ENCODE measurements around the gene TUBE1.
"Not testable (repeated sequence)": the region's sequence is repeated elsewhere in the genome, so short reads cannot be mapped to it uniquely, and the experiment has no call there.

The TUBE1 gene

GRCh38 chr6:112062966-112063365, 24.3 kb downstream of the TUBE1 start:
- DNase-seq (ENCODE audit: low read depth in 2 of 2), result no peak

GRCh38 chr6:112061605-112062004, 25.7 kb downstream of the TUBE1 start:
- DNase-seq (ENCODE audit: low read depth in 2 of 2), result no peak

GRCh38 chr6:112058243-112059032, 28.8 kb downstream of the TUBE1 start:
- DNase-seq (ENCODE audit: low read depth in 2 of 2), result no peak

GRCh38 chr6:112054555-112055190, 32.6 kb downstream of the TUBE1 start:
- no peak for DNase-seq (ENCODE audit: low read depth in 2 of 2)

GRCh38 chr6:112054001-112054400, 33.3 kb downstream of the TUBE1 start, which contains the start of gene CCN6:
Gene CCN6, plus strand, starts transcription at chr6:112054104. Its CDS starts 254 bp downstream, at chr6:112054358.
- DNase-seq (ENCODE audit: low read depth in 2 of 2), result no peak

DNA sequence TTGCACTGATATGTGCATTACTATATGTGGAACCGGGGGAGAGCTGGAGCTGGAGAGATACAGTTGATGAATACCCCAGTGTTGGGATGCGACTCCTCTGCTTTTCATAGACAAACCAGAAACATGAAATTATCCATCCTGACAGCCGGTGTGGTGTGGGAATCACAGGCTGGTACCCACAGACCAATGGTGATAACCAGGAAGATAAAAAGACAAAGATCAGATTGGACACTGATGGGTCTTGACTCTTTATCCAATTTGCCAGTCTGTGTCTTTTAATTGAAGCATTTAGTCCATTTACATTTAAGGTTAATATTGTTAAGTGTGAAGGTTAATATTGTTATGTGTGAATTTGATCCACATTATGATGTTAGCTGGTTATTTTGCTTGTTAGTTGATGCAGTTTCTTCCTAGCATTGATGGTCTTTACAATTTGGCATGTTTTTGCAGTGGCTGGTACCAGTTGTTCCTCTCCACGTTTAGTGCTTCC, 36.0 kb downstream of the TUBE1 start:
- DNase-seq (ENCODE audit: low read depth in 2 of 2), result not testable (repeated sequence)

- DNase-seq (ENCODE audit: low read depth in 2 of 2), result no peak
These were observed 36.9 kb downstream of the TUBE1 start for GRCh38 chr6:112050429-112050828.

DNA sequence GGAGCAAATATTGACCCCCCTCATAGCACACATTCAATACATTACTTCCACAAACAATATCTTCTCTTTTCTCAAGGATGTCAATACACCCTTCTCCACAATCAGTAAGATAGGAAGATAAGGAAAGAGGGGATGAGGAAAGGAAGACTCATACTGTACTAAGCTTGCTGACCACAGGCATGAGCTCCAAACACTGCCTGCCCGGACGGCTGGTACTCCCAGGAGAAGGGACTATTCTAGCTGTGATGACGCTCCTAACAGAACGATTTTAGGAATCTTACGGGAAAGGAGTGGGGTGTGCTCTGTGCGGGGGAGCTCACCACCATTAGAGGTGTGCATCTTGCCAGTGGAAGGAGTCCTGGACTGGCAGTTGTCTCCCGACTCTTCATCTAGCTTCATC, 37.3 kb downstream of the TUBE1 start:
- DNase-seq (ENCODE audit: low read depth in 2 of 2), result no peak

GRCh38 chr6:112049026-112049799, 38.1 kb downstream of the TUBE1 start:
- DNase-seq (ENCODE audit: low read depth in 2 of 2), result no peak

DNA sequence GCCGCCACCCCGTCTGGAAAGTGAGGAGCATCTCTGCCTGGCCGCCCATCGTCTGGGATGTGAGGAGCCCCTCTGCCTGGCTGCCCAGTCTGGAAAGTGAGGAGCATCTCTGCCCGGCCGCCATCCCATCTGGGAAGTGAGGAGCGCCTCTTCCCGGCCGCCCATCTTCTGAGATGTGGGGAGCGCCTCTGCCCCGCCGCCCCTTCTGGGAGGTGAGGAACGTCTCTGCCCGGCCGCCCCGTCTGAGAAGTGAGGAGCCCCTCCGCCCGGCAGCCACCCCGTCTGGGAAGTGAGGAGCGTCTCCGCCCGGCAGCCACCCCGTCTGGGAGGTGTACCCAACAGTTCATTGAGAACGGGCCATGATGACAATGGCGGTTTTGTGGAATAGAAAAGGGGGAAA, 39.8 kb downstream of the TUBE1 start:
- DNase-seq (ENCODE audit: low read depth in 2 of 2), result not testable (repeated sequence)

DNA sequence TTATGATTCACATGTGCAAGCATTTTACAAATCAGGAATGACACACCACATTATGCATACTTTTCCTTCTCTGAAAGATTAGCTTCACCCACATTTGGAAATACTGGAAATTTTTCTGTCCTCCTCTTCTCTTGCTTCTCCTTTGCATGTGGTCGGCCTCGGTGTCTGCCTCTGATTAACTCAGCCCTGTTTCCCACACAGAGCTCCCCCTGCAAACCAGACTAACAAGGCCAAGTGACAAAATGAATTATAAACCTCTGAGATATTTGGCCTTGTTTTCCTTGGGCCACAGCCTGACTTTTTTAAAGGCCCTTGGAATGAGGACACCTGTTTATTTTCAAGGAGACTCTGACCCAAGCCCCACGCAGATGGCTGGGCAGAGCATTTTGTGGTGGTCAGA, 42.4 kb downstream of the TUBE1 start:
- no peak for DNase-seq (ENCODE audit: low read depth in 2 of 2)

GRCh38 chr6:112044196-112044595, 43.1 kb downstream of the TUBE1 start:
- no peak for DNase-seq (ENCODE audit: low read depth in 2 of 2)

DNA sequence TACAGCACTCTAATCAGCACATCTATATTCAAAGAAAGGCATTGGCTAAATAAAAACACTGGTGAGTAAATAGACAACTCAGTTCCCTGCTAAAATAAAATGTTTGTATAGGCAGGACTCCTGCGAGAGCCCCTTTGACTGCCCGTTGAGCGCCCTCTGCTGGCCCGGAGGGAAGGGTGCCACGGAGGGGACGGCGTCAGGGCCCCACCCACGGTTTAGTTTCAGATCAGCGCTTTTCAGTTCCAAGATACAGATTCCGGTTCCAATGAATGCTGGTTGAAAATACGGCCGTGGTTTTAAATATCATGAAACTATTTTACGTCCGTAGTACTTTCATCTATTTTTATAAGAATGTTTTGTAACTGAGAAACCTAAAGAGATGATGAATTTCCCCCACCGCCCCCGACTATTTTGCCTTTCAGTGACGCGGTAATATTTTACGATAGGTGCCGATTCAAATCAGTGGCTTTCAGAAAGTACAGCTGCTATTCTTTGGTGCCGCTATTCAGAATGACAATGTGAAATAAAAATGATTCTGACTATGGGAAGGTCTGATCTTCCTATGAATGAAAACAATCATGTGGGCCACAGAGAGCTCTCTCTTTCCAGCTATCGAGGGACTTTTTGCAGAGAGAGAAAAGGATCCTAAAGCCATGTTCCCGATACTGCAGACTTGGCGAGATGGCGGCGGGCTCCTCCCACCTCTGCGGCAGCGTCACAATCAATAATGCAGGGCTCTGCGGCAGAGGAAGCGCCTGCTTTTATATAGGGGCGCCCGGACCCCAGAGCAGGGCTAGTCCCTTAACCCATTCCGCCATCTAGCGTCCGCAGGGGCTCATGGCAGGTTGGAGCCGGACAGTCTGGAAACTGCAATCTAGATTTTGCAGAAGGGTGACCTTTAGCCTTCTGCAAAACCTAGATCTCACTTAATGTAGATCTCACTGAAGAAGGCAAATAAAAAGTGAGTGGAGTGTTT, 44.0 kb downstream of the TUBE1 start:
- DNase-seq (ENCODE audit: low read depth in 2 of 2), result peak; percentile 79

- DNase-seq (ENCODE audit: low read depth in 2 of 2), result no peak
These were observed 45.7 kb downstream of the TUBE1 start for GRCh38 chr6:112041535-112041934.

DNA sequence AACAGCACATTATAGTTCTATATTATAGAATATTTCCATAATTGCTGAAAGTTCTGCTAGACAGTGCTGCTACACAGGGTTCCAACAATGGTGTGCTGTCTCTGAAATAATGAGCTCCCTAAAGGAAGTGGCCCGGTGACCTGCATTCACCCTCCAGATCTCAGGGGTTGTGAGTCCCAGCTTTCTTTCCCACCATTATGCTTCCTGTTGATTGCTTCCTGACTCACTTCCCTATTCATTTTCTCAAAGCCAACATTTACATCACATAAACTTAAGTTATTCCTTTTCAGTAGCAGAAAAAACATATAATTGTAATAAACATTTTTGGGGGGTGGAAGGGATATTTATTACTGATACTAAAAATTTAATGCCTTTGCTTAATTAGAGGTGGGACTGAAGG, 46.3 kb downstream of the TUBE1 start:
- no peak for DNase-seq (ENCODE audit: low read depth in 2 of 2)

GRCh38 chr6:112039431-112039770, 47.9 kb downstream of the TUBE1 start:
- DNase-seq (ENCODE audit: low read depth in 2 of 2), result no peak

GRCh38 chr6:112038756-112039430, 48.4 kb downstream of the TUBE1 start:
- no peak for DNase-seq (ENCODE audit: low read depth in 2 of 2)

DNA sequence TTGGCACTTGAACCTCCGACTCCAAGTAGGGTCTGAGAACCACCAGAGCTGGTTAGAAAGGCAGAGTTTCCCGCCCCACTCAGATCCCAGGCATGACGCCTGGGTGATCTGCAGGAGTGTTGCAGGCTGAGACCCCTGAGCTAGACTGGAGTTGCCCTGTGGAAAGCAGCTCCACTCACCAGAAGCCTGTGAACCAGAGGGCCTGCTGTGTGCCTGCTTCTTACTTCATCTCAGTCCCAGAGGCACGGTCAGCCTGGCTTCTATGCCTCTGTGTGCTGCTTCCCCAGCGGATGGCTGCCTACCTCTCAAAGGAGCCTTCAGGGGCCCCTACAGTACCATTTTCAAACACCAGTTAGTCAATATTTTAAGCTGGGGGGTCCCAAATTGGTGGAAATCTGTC, 49.0 kb downstream of the TUBE1 start:
- no peak for DNase-seq (ENCODE audit: low read depth in 2 of 2)

DNA sequence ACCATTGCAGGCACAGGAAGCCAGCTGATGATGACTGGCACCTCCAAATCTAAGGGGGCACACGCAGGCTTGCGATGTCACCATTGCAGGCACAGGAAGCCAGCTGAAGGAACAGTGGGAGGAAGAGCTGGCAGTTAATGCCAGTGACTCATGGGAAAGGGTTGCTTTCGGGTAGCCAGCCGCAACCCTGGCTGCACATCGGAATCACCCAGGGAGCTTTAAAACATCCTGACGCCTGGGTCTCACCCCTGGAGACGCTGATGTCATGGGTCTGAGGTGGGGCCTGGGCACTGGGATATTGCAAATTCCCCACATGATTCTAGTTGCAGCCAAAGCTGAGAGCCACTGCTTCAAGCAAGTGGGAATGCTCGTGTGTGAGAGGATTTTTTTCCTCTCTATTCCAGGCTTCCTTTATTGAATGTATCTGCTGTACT, 49.5 kb downstream of the TUBE1 start:
- no peak for DNase-seq (ENCODE audit: low read depth in 2 of 2)

DNA sequence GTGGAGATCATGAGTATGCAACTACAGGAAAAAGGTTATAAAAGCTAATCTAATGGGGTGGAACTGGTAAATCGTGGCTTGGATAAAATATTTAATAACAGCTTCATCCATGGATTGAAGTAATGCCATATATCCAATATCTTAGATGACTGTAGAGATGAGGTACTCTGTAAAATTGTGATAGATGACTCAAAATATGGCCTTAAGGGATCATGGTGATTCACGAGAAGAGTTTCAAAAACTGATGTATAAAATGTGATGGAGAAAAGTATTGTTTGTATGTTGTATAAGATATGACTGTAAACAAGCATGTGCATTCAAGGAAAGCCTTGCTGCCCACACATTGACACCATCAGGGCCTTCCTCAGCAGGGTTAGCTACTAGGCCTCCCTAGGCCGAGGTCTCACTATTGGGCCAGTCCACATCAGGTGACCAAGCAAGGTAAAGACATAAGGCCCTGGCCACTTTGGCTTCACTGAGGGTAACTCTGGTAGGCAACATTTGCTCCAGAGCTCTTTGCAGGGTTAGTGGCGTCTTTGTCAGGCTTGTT, 51.1 kb downstream of the TUBE1 start:
- DNase-seq (ENCODE audit: low read depth in 2 of 2), result no peak
